ENCODE measurements around the gene MUSTN1.

MUSTN1 gene

DNA sequence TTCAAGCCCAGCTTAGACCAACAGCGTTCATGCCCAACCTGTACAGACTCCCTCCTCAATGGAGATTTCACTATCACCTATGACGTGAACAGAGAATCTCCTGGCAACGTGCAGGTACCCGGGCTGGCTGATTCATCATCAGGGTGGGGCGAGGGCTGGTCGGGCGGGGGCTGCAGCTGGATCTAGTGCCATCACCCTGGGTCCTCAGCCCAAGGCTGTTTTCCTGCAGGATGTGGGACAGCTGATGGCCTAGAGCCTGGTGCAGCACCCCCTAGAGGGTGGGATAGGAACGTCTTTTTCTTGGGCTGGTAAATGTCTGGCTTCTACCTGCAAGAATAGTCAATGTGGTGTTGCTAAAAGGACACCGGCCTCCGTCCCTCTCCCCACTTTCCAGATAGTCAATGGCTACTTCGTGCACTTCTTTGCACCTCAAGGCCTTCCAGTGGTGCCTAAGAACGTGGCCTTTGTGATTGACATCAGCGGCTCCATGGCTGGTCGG lies 35.8 kb downstream of the MUSTN1 start:
- DNase-seq: no peak

DNA sequence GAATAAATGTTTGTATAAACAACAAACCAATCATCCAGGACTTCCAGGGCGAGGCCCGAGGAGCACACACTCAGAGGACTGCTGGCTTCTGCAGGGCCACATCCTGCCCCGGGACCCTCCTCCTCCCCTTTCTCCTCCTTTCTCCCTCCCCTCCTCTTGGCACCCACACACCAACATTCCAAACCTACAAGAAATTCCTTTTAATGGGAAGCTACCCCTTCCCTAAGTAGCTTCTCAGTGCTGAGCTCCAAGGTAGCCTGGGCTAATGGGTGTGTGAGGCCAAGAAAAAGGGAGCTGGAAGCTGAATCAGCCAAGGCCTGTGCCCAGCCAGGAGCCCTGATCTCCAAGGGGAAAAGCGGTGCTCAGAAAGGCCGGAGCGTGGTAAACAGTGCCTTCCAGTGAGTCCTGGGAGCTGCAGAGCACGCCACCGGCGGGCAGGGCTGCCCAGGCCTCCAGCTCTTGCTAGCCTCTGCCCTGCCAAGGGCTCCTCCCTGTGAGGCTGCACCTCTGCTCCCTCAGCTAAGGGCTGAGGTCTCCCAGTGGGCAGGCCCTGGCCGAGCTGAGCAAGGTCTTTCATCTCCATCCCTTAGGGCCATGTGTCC lies 36.3 kb downstream of the MUSTN1 start:
- DNase-seq: no peak

DNA sequence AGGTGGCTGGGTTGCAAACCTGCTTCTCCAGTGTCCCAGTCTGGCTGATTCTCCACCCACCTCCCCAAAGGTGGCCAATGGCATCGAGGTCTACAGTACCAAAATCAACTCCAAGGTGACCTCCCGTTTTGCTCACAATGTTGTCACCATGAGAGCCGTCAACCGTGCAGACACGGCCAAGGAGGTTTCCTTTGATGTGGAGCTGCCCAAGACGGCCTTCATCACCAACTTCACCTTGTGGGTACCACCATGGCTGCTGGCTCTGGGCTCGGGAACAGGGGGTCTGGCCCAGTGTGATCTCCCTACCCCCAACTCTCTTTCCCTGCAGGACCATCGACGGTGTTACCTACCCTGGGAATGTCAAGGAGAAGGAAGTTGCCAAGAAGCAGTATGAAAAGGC lies 38.4 kb downstream of the MUSTN1 start:
- DNase-seq: no peak

DNA sequence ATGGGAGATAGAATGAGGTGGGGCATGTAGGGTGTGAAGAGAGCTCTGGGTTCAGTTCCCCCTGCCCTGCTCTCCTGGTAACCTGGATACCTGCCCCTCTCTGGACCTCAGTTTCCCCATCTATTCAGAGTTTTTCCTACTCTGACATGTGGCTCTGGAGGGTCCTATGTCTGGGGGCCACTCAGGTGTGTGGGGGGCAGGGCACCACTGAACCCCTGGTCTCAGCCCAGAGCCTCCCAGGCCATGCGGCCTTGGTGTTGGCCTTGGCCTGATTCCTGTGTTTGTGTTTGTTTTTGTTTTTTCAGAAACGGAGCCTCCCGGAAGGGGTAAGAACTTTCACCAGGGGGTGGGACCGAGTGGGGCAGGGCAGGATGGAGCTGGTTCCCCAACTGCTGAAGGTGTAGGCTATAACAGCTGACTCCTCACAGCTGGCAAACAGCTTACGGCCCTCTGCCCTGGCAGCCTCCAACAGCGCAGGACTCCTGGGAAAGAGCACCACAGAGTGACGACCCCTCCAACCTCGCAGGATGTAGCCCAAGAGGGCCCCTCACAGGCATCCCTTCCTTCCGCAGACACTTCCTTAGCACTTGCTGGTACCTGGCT lies 39.4 kb downstream of the MUSTN1 start:
- DNase-seq: no peak

DNA sequence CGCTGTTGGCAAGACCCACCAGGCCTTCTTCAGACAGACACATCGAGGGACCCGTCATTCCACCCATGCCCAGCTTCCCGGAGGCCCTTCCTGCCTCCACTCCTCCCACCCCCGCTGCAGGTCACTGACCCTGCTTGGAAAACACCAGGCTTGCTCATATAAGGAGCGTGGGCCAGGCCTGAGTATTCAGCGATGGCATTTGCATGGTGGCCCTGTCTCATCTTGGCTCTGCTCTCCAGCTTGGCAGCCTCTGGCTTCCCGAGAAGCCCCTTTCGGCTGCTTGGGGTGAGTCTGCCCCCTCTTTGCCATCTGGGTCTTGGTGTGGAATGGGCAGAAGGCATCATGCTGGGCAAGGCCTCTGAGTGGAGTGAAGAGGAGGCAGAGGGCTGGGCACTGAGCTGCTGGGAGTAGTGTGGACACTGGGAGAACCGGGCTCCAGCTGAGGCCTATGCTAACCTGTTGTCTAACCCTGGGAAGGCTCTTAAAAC lies 40.2 kb downstream of the MUSTN1 start, which contains the start of gene ITIH3:
TSS of gene ITIH3 (plus strand) at position 185 of the 488 bp plus-strand sequence. CDS start at position 193, 8 bp downstream.
- no peak for DNase-seq

DNA sequence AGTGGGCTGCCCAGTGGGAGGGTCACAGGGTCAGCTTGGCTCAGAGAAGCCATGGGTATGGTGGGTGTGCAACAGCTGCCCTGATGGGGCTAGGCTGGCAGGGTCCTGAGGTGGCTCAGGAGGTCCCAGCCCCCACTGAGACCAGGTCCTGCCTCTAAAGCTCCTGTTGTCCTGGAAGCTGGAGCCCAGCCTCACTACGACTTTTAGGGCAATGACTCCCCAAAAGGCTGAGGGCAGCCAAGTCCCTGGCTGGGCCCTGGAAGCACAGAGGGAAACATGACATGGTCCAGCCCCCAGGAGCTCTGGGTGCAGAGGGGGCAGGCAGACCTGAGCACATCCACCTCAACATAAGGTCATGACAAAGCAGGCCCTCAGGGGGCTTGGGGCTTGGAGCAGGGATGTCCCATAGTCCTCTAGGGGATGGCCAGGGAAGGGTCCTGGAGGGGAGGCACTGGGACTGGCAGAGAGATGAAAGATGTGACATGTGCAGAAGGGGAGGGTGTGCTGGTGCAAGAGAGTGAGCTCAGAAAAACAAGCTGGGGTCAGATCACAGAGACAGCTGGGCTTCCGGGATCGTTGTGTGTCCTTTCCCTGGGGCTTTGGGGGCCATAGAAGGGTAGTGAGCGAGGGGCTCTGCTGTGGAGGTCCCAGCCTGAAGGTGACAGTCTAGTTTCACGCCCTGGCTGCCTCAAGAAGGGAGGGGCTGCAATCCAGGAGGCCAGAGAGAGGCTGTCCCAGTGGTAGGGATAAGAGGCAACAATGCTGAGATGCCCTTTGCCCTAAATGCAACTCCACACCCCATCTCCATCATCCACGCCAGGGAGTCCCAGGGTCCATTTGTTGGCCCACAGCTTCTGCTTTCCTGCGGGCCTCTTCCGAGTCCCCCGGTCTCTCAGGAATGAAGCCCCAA lies 40.9 kb downstream of the MUSTN1 start:
- DNase-seq: no peak

DNA sequence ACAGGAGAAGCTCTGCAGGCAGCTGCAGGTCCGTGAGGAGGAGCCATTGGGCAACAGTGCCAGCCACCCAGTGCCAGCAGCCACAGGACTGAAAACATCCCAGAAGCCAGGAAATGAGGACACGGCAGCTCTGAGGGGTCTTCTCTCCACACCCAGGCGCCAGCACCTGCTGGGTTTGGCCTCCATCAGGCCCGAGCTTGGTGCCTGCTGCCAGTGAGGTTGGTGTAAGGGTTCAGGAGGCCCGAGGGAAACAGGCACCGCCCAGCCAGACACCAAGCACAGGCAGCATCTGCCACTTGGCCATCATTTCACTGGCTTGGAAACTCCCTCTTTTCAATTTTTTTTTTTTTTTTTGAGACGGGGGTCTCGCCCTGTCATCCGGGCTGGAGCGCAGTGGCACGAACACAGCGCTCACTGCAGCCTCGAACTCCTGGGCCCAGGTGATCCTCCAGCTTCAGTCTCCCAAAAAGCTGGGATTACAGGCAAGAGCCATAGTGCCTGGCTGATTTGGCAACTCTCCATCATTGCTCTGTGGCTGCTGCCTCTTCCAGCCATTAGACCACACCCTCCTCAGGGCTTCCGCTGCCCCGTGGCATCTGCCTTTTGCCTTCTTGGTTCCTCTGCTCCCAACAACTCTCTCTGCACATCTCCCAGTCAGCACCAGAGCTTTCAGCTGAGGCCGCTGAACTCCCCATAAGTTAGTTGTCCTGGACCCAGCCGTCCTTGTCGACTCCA lies 41.7 kb downstream of the MUSTN1 start:
- no peak for DNase-seq

DNA sequence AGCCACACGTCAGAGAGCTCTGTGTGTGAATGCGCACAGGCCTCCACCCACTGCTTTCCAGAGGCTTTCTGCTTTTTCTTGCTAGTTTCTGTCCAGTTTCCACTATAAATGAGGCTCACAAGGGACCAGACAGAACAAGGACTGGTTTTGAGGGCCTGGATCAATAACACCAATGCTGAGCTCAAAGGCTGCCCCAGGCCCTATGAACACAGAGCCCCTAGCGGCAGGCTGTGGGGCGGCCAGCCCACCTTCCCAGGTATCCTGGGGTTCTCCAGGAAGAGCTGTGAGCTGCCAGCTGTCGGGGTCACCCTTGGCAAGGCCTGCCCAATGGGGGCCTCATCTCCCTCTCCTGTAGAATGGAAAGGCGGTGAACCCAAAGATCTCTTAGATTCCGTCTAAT lies 42.4 kb downstream of the MUSTN1 start:
- DNase-seq: no peak

DNA sequence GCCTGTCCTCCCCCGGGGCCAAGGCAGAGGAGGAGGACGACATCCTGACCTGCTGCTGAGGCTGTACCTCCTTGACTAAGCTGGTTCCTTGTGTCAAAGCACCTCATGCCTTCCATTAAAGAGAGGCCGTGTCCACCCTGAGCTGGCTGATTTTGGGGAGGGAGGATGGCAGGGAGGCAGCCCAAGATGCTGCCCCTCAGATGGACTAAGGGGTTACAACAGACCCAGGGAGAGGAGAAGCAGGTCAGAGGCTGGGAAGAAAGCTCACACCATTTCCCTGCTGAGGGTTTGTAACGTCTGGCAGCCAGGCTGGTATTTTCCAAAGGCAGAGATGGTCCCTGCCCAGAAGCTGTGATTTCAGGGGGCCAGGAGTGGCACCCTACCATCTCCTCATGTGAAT lies 42.9 kb downstream of the MUSTN1 start:
- DNase-seq: no peak

DNA sequence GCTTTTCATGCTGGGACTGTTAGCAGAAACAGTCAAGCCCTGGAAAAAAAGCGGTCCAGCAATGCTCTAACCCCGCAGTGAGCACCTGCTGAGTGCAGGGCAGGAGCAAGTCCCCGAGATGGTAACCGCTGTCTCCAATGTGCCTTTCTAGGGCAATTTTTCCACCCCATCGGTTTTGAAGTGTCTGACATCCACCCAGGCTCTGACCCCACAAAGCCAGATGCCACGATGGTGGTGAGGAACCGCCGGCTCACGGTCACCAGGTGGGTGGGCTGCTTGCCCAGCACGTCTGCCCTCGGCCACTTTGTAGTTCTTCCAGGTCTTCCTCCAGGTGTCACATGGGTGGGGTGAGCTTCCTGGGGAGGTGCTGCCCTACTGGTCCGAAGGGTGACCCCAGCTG lies 43.5 kb downstream of the MUSTN1 start:
- DNase-seq: no peak

DNA sequence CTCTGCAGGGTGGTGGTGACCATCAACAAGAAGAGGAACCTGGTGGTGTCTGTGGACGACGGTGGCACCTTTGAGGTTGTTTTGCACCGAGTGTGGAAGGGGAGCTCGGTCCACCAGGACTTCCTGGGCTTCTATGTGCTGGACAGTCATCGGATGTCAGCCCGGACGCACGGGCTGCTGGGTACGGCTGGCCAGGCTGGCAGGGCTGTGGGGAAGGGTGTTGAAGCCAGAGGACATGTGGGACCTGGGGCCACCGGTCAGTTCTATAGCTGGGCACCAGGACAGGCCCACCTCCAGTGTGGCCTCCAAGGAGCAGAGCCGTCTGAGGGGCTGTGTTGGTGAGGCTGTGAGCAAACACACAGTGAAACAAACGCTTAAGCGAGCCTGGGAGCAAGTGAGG lies 44.1 kb downstream of the MUSTN1 start:
- no peak for DNase-seq

DNA sequence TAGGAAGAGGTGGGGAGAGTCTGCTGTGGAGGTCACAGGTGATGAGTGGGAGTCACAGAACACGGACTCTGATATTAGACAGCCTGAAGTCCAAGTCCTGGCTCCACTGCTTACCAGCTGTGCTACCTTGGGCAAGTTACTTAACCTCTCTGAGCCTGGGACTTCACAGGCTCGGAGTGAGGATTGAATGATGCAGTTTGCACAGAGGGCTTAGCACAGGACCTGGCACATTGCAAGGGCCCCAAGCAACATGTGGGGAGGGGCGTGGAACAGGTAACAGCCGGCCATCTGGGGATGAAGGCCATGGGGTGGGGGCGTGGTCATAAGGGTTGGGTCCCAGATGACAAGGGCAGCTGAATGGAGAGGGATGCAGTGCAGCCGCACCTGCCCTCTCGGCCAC lies 44.5 kb downstream of the MUSTN1 start:
- no peak for DNase-seq

DNA sequence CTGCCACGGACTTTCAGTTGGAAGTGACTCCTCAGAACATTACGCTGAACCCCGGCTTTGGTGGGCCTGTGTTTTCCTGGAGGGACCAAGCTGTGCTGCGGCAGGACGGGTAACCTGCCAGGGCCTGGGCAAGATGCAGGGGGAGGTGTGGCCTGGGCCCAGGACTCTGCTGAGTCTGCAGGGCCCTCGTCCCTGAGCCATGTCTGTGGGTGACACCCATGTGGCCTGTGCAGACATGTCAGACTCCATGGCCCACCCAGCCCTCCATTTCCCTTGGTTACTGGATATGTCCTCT lies 45.1 kb downstream of the MUSTN1 start:
- no peak for DNase-seq

DNA sequence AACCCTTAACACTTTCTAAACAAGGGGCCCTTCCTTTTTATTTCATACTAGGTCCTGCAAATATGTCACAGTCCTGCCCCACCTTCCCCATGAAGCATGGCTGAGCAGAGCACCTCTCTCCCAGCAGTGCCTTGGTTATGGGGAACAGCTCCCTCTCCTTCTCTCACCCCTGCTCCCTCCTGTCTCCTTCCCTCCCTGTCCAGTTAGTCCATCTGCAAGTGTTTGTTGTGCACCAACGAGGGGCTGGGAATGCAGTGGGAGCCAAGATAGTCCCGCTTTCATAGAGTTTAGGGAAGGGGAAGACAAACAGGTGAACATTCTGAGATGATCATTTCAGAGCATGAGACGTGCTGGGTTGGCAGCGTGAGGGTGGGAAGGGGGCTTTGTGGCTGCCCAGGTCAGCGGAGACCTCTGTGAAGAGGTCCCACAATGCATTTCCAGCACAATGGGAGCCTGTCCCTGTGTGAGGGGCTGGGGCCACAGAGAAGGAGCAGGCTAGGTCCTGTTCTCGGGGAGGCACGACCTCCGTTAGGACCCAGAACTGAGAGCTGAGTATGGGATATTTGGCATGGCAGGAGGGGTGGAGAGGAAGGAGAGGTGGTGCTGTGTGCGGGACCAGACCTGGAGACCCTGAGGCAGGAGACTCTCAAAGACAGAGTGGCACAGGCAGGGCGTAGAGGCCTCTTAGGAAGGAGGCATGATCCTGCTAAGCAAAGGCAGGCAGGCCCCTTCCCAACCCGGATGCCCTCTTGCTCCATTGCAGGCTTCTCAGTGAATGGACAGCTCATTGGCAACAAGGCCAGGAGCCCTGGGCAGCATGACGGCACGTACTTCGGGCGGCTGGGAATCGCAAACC lies 45.7 kb downstream of the MUSTN1 start:
- no peak for DNase-seq

DNA sequence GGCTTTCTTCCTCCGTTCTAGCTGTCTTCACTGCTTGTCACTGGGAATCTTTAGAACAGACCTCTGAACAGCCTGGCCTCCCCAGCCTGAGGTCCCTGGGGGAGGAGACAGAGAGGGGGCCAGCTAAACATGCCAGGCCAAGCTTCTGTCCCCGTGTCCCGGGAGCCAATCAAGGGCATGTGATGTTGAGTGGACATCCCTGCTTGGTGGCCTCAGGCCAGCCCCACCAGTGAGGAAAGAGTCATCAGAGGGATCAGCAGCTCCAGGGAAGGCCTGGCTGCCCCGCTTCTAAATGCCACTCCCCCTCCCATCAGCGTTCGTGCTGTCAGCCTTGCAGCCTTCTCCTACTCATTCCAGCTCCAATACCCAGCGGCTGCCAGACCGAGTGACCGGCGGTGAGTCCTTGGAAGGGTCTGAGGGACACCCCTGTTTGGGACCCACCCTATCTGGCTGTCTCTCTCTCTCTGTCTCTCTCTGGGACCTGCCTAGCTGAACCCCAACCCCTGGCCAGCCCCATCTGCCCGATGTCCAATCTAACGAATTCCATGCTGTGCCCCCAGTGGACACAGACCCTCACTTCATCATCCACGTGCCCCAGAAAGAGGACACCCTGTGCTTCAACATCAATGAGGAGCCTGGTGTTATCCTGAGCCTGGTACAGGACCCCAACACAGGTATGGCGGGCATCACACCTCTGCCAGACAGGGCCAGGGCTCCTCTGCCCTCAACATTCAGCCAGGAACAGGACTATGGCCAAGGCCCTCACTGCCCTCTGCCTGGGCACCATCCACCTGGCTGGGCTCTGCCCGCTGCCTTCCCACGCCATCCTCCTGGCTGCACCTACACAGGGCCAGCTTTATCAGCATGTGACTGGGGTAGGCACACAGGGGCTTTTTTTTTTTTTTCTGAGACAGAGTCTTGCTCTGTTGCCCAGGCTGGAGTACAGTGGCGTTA lies 46.9 kb downstream of the MUSTN1 start:
- no peak for DNase-seq

DNA sequence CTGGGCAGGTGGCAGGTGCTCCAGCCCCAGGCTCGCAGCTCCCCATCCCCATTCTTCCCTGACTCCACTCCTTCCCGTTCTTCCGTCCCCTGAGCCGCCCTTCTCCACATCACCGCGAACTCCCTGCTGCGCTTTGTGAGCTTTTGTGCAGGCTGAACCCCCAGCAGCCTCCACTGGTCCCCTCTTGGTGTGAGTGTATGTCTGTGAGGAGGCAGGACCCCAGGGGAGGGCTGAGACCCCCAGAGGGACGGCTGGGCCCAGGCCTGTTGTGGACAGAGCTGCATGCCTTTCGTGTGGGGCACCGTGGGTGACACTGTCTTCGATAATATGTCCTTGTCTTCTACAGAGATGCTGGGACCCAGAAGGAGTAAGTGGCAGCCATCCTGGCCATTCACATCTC lies 47.6 kb downstream of the MUSTN1 start:
- DNase-seq: no peak

DNA sequence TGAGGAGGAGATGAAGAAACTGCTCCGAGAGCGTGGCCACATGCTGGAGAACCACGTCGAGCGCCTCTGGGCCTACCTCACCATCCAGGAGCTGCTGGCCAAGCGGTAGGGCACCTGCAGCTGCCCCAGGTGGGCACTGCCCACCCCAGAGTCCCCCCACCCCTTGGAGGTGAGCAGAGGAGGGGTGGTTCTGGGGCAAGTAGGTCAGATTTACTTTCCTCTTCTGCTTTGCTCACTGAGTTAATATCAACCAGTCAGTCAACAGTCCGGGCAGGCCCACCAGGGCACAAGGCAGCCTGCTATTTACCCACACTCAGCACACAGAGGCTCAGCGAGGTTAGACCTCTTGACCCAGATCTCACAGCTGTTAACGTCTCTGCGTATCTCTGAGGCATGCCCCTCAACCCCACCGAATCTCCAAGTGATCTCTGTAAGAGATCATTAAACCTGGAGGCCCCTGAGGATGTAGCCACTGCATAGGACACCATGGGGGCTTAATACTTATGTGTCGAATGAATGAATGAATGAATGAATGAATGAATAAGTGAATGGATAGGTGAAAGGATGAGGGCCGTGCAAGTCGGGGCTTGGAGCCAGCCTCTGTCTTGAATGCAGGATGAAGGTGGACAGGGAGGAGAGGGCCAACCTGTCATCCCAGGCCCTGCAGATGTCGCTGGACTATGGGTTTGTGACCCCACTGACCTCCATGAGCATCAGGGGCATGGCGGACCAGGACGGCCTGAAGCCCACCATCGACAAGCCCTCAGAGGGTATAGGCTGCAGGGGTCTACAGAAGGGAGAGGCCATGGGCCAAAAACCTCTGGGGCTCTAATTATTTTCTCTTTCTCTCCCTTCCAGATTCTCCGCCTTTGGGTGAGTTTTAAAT lies 48.2 kb downstream of the MUSTN1 start:
- no peak for DNase-seq

DNA sequence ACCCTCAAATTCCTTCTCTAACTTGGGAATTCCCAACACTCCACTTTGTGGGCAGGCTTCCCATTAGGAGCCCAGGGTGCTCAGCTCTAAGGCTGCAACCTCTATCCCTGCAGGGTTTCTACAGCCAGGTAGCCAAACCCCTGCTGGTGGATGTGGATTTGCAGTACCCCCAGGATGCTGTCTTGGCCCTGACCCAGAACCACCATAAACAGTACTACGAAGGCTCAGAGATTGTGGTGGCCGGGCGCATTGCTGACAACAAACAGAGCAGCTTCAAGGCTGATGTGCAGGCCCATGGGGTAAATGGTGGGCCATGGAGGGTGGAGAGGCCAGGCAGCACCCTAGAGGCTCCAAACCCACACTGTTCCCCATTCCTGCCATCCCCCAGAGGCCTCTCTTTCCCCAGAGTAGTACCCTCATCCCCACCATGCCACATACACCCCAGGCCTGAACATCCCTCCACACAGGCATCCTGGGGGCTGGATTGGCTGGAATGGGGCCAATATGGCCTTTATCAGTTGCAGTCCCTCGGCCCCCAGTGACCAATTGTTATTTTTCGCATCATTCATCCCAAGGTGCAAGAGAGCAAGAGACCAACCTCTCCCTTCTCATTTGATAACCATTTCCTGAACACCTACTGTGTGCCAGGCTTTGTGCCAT lies 49.8 kb downstream of the MUSTN1 start:
- no peak for DNase-seq

DNA sequence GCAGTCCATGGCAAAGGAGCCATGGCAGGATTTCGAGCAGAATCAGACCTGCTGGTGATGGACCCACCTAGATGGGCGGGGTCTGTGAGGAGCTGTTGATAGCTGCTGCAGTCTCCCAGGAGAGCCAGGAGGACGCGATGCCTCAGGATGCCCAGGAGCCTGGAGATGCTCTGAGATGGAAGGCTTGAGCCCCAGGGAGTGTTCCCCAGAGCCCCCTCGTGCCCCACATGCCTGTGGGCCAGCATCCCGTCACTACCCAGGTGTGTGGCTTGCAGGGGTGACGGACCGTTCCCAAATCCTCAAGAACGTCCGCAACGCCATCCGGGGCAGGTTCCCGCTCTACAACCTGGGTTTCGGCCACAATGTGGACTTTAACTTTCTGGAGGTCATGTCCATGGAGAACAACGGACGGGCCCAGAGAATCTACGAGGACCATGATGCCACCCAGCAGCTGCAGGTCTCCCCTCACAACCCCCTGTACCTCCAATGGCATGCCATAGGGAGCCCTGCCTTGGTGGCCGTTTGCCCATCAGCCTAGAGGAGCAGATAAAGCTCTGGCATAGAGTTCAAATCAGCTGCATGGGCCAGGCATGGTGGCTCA lies 50.7 kb downstream of the MUSTN1 start:
- DNase-seq: no peak
